Effector memory CD8-positive, alpha-beta T cell (primary cell): ENCODE results near the gene CDHR3.
A peak's percentile ranks its signal among the peaks of the same experiment; 100 is the strongest.

Source experiments
- ATAC-seq: fragments of 150-1000 bp; cut with Tn5 transposase; replicated peaks from 2 replicates; pipeline ENCODE4 v1.10.0; 2021; ENCODE audit warnings: mild to moderate bottlenecking, moderate library complexity
- DNase-seq, 3 experiments: peaks; one replicate each; pipeline ENCODE4 v3.0.0; 2021
- H3K27ac Mint-ChIP-seq, 2 donors: one replicate each; pipeline ENCODE4 v1.8.0; 2022; ENCODE audit warnings: mild to moderate bottlenecking in 2 of 2, mixed read lengths in 2 of 2, moderate library complexity in 2 of 2
- H3K27me3 Mint-ChIP-seq, 2 donors: one replicate each; pipeline ENCODE4 v1.8.0; 2022; ENCODE audit warnings: mixed read lengths in 2 of 2
- H3K36me3 Mint-ChIP-seq: one replicate; pipeline ENCODE4 v1.8.0; 2022; ENCODE audit warnings: mild to moderate bottlenecking, moderate library complexity, mixed read lengths; ENCODE audit not compliant: insufficient read depth
- H3K4me1 Mint-ChIP-seq, 2 donors: one replicate each; pipeline ENCODE4 v1.8.0; 2022; ENCODE audit warnings: low read depth in 2 of 2, mixed read lengths in 2 of 2
- H3K4me3 Mint-ChIP-seq, 2 donors: one replicate each; pipeline ENCODE4 v1.8.0; 2022; ENCODE audit warnings: mild to moderate bottlenecking in 2 of 2, mixed read lengths in 2 of 2, moderate library complexity in 2 of 2
- H3K9me3 Mint-ChIP-seq, 2 donors: one replicate each; pipeline ENCODE4 v1.8.0; 2022; ENCODE audit warnings: mixed read lengths in 2 of 2

CDHR3 gene

GRCh38 chr7:106045586-106045985 lies 82.5 kb downstream of the CDHR3 start:
- no peak for ATAC-seq
- Mint-ChIP-seq H3K36me3 (peaks cover 2% of the 10 kb centered on the region), H3K9me3 (no peaks in the 10 kb centered on the region), H3K27me3 (peaks cover 6 to 48% of the 10 kb centered on the region in 2 donors), H3K4me1 (peaks cover 14 to 16% of the 10 kb centered on the region in 2 donors), H3K27ac (no peak overlapping the region), H3K4me3 (no peak overlapping the region)
- DNase-seq = no peak

- ATAC-seq (no peak), DNase-seq (no peak)
- peaks cover 8% of the 10 kb centered on the region in 2 donors for H3K4me1 Mint-ChIP-seq
- no peak overlapping the region for H3K4me3 Mint-ChIP-seq
- no peaks in the 10 kb centered on the region for H3K9me3 Mint-ChIP-seq
- no peak overlapping the region for H3K27ac Mint-ChIP-seq
- peaks cover 2% of the 10 kb centered on the region for H3K36me3 Mint-ChIP-seq
- H3K27me3 Mint-ChIP-seq = peaks cover 6 to 39% of the 10 kb centered on the region in 2 donors
Observed at GRCh38 chr7:106047184-106047583, 84.1 kb downstream of the CDHR3 start.

- H3K36me3 Mint-ChIP-seq = peaks cover 2% of the 10 kb centered on the region
- H3K4me1 Mint-ChIP-seq = no peaks in the 10 kb centered on the region
- no peak overlapping the region for H3K27ac Mint-ChIP-seq
- peaks cover 6 to 31% of the 10 kb centered on the region in 2 donors for H3K27me3 Mint-ChIP-seq
- DNase-seq (no peak), ATAC-seq (no peak)
- no peaks in the 10 kb centered on the region for H3K9me3 Mint-ChIP-seq
- no peak overlapping the region for H3K4me3 Mint-ChIP-seq
Observed at GRCh38 chr7:106047818-106048705, 85.0 kb downstream of the CDHR3 start.

- Mint-ChIP-seq H3K4me1 (no peaks in the 10 kb centered on the region), H3K27me3 (peaks cover 6 to 28% of the 10 kb centered on the region in 2 donors), H3K36me3 (peaks cover 2% of the 10 kb centered on the region), H3K9me3 (no peaks in the 10 kb centered on the region), H3K27ac (no peak overlapping the region), H3K4me3 (no peak overlapping the region)
- DNase-seq = no peak
- no peak for ATAC-seq
Observed at GRCh38 chr7:106048706-106049020, 85.6 kb downstream of the CDHR3 start.

- Mint-ChIP-seq H3K4me3 (no peak overlapping the region), H3K27me3 (peaks cover 5 to 26% of the 10 kb centered on the region in 2 donors), H3K36me3 (peaks cover 2% of the 10 kb centered on the region), H3K4me1 (no peaks in the 10 kb centered on the region), H3K9me3 (no peaks in the 10 kb centered on the region), H3K27ac (no peak overlapping the region)
- DNase-seq (no peak), ATAC-seq (no peak)
Observed at GRCh38 chr7:106049139-106049752, 86.2 kb downstream of the CDHR3 start.

GRCh38 chr7:106050002-106050745 lies 87.1 kb downstream of the CDHR3 start:
- Mint-ChIP-seq H3K9me3 (no peaks in the 10 kb centered on the region), H3K4me1 (no peaks in the 10 kb centered on the region), H3K27me3 (peaks cover 0 to 17% of the 10 kb centered on the region in 2 donors), H3K27ac (no peak overlapping the region), H3K4me3 (no peak overlapping the region), H3K36me3 (peaks cover 2% of the 10 kb centered on the region)
- ATAC-seq = no peak
- no peak for DNase-seq

- Mint-ChIP-seq H3K27ac (no peak overlapping the region), H3K27me3 (peaks cover 0 to 15% of the 10 kb centered on the region in 2 donors), H3K4me3 (no peak overlapping the region), H3K9me3 (no peaks in the 10 kb centered on the region), H3K36me3 (peaks cover 2% of the 10 kb centered on the region), H3K4me1 (no peaks in the 10 kb centered on the region)
- DNase-seq = no peak
- no peak for ATAC-seq
Observed at GRCh38 chr7:106050746-106051117, 87.7 kb downstream of the CDHR3 start.

GRCh38 chr7:106052681-106053080 lies 89.6 kb downstream of the CDHR3 start:
- H3K27ac Mint-ChIP-seq = no peak overlapping the region
- H3K36me3 Mint-ChIP-seq = peaks cover 2% of the 10 kb centered on the region
- DNase-seq (no peak), ATAC-seq (no peak)
- H3K4me1 Mint-ChIP-seq = peaks cover 2% of the 10 kb centered on the region in 2 donors
- H3K27me3 Mint-ChIP-seq = peaks cover 0 to 15% of the 10 kb centered on the region in 2 donors
- H3K9me3 Mint-ChIP-seq = no peaks in the 10 kb centered on the region
- no peak overlapping the region for H3K4me3 Mint-ChIP-seq

GRCh38 chr7:106053109-106053508 lies 90.0 kb downstream of the CDHR3 start:
- ATAC-seq (no peak), DNase-seq (no peak)
- peaks cover 5 to 6% of the 10 kb centered on the region in 2 donors for H3K4me1 Mint-ChIP-seq
- H3K36me3 Mint-ChIP-seq = peaks cover 2% of the 10 kb centered on the region
- peaks cover 0 to 15% of the 10 kb centered on the region in 2 donors for H3K27me3 Mint-ChIP-seq
- no peak overlapping the region for H3K4me3 Mint-ChIP-seq
- no peak overlapping the region for H3K27ac Mint-ChIP-seq
- H3K9me3 Mint-ChIP-seq = no peaks in the 10 kb centered on the region

- Mint-ChIP-seq H3K27me3 (peaks cover 0 to 15% of the 10 kb centered on the region in 2 donors), H3K36me3 (peaks cover 2% of the 10 kb centered on the region), H3K27ac (no peak overlapping the region), H3K4me3 (no peak overlapping the region), H3K4me1 (peaks cover 6 to 7% of the 10 kb centered on the region in 2 donors), H3K9me3 (no peaks in the 10 kb centered on the region)
- ATAC-seq = no peak
- DNase-seq = no peak
Observed at GRCh38 chr7:106054156-106054910, 91.3 kb downstream of the CDHR3 start.

- peaks cover 0 to 13% of the 10 kb centered on the region in 2 donors for H3K27me3 Mint-ChIP-seq
- ATAC-seq (no peak), DNase-seq (no peak)
- no peak overlapping the region for H3K4me3 Mint-ChIP-seq
- H3K36me3 Mint-ChIP-seq = peaks cover 2% of the 10 kb centered on the region
- no peaks in the 10 kb centered on the region for H3K9me3 Mint-ChIP-seq
- peaks cover 6 to 7% of the 10 kb centered on the region in 2 donors for H3K4me1 Mint-ChIP-seq
- no peak overlapping the region for H3K27ac Mint-ChIP-seq
Observed at GRCh38 chr7:106054971-106055532, 92.0 kb downstream of the CDHR3 start.

GRCh38 chr7:106056513-106057203 lies 93.6 kb downstream of the CDHR3 start:
- no peak overlapping the region for H3K27ac Mint-ChIP-seq
- ATAC-seq = peak; percentile 97
- H3K4me1 Mint-ChIP-seq = peaks cover 6 to 7% of the 10 kb centered on the region in 2 donors

More at GRCh38 chr7:106056513-106057203, 93.6 kb downstream of the CDHR3 start:
- H3K27me3 Mint-ChIP-seq = no peaks in the 10 kb centered on the region
- peak; percentile 57 to 68 (median 67) for DNase-seq
- no peak overlapping the region for H3K4me3 Mint-ChIP-seq
- H3K36me3 Mint-ChIP-seq = no peaks in the 10 kb centered on the region
- no peaks in the 10 kb centered on the region for H3K9me3 Mint-ChIP-seq
